ENCODE measurements around the gene ZNF787. TPM values are rescaled to one million over a fixed set of nuclear protein-coding genes. Genes with fewer than 3 reads are reported as not detected.
A peak's percentile ranks its signal among the peaks of the same experiment; 100 is the strongest.

ZNF787 gene
- total and polyA plus RNA-seq, 2 of the 13 experiments (the other 11 are each of a cell fraction or from before 2014, with no cell fraction given), result 15.1 to 42.8 TPM

- TF ChIP-seq AFF4 (CRISPR knock-in tag; IDR thresholded peaks at IDR 0.05) (no peak), ZNF570 (CRISPR knock-in tag; IDR thresholded peaks at IDR 0.05; ENCODE audit: borderline replicate concordance) (no peak), REST (IDR thresholded peaks at IDR 0.05; ENCODE audit: borderline replicate concordance in 1 of 2, low read depth in 1 of 2, low read length in 2 of 2) (no peak), ZGPAT (CRISPR knock-in tag; IDR thresholded peaks at IDR 0.05) (peak; percentile 75), TMF1 (CRISPR knock-in tag; IDR thresholded peaks at IDR 0.05; ENCODE audit: low read depth) (no peak), KLF13 (CRISPR knock-in tag; IDR thresholded peaks at IDR 0.05) (no peak), IKZF1 (IDR thresholded peaks at IDR 0.05) (no peak), RBFOX2 (IDR thresholded peaks at IDR 0.05; ENCODE audit: low read depth, low read length) (peak; percentile 82), ZNF318 (CRISPR knock-in tag; IDR thresholded peaks at IDR 0.05) (no peak), ZNF724P (CRISPR knock-in tag; IDR thresholded peaks at IDR 0.05; ENCODE audit: borderline replicate concordance) (no peak)
These were observed at the start of gene ZNF787 (continued) for GRCh38 chr19:56121180-56122167.

Measured in HepG2 (cell line).